ENCODE measurements around the gene MGAT4A.
"Not testable (repeated sequence)": the region's sequence is repeated elsewhere in the genome, so short reads cannot be mapped to it uniquely, and the experiment has no call there.

The MGAT4A gene

DNA sequence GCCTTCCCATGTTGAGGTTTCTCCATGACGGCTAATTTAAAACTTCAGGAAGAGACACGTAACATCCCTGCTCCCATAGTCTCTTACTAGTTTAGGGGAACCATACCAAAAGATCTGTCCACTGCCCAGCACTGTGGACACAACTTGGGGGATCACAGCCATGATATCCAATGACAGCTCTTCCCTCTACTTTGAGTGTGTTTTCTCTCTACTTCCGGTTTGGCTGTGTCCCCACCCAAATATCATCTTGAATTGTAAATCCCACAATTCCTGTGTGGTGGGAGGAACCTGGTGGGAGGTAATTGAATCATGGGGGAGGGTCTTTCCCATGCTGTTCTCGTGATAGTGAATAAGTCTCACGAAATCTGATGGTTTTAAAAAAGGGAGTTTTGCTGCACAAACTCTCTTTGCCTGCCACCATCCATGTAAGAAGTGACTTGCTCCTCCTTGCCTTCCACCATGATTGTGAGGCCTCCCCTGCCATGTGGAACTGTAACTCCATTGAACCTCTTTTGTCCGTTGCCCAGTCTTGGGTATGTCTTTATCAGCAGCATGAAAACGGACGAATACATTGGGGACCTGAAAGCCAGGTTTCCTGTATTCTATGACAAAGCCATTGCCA is 1.6 kb upstream of the MGAT4A start:
- no peak for TF ChIP-seq CTCF (IDR thresholded peaks at IDR 0.05; ENCODE audit: low read depth, low read length, missing control alignments)
- DNase-seq (ENCODE audit: low read depth): no peak
- H3K4me3 ChIP-seq (ENCODE audit: low read depth, low read length): no peak overlapping the region

GRCh38 chr2:98731894-98732349 is 990 bp upstream of the MGAT4A start:
- TF ChIP-seq CTCF (IDR thresholded peaks at IDR 0.05; ENCODE audit: low read depth, low read length, missing control alignments): no peak
- no peak for DNase-seq (ENCODE audit: low read depth)
- H3K4me3 ChIP-seq (ENCODE audit: low read depth, low read length): peak overlapping the region; percentile 78

GRCh38 chr2:98730707-98731040 is 258 bp downstream of the MGAT4A start:
- DNase-seq (ENCODE audit: low read depth): no peak
- TF ChIP-seq CTCF (IDR thresholded peaks at IDR 0.05; ENCODE audit: low read depth, low read length, missing control alignments): peak; percentile 26
- peak overlapping the region; percentile 59 for H3K4me3 ChIP-seq (ENCODE audit: low read depth, low read length)

DNA sequence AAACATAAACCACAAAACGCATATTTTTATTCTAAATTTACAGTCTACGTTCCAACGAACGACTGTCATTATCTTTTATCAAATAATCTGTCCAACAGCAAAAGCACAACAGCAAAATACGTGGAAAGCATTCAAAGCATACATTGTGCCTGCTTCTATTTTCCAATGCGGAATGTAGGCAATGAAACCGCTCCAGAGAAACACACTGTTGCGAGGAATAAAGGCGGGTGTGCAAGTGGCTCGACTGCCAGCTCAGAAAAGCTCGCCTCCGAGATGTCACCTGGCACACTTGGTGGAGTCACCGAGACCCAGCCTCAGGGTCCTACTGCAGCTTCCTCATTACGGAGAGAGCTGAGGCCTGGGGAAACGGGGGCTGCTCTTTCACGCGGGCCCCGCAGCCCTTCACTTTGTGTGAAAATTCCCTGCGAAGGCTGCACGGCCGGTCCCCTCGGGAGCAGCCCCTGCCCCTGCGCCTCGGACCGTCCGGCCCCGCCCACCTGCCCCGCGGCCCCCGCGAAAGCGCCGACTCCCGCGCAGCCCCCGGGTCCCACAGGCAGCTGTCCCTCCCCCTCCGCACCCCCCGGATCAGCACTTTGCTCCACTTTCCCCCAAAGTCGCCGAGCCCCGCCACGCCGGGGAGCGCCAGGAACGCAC is 752 bp downstream of the MGAT4A start:
- no peak for DNase-seq (ENCODE audit: low read depth)
- peak overlapping the region; percentile 59 for H3K4me3 ChIP-seq (ENCODE audit: low read depth, low read length)
- TF ChIP-seq CTCF (IDR thresholded peaks at IDR 0.05; ENCODE audit: low read depth, low read length, missing control alignments): no peak

GRCh38 chr2:98729652-98730051 is 1.3 kb downstream of the MGAT4A start:
- TF ChIP-seq CTCF (IDR thresholded peaks at IDR 0.05; ENCODE audit: low read depth, low read length, missing control alignments): no peak
- DNase-seq (ENCODE audit: low read depth): no peak
- peak overlapping the region; percentile 59 for H3K4me3 ChIP-seq (ENCODE audit: low read depth, low read length)

- H3K4me3 ChIP-seq (ENCODE audit: low read depth, low read length); DNase-seq (ENCODE audit: low read depth): not testable (repeated sequence)
Observed at GRCh38 chr2:98728088-98728718, 2.7 kb downstream of the MGAT4A start.

DNA sequence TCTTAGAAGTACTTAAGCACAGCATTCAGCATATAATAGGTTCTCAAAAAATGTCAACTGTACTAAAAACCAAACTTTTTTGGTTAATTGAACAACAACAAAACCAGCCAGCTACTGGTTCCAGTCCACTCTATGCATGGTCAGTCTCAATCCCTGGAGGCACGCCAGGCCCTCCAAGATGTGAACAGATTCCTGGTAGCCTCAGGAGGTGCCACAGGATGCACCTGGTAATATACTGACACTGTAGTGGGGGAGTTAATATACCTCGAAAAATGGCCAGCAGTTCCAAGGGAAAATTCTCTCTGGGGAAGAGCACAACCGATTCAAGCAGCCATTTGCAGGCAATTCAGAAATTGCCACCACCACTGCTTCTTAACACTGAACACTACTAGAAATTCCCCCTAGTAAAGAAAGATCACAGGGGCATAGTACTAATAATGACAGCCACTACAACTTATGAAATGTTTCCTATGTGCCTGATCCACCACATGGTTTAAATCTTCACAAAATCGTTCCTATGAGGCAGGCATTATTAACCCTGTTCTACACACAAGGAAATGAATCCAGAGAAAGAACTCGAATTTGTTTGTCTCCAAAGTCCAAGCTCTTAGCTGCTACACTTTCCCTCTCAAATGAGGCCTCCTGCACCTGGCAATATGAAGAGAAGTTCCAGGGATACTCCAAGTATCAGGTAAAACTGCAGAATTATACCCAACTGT is 3.4 kb downstream of the MGAT4A start:
- no peak overlapping the region for H3K4me3 ChIP-seq (ENCODE audit: low read depth, low read length)
- no peak for TF ChIP-seq CTCF (IDR thresholded peaks at IDR 0.05; ENCODE audit: low read depth, low read length, missing control alignments)
- DNase-seq (ENCODE audit: low read depth): no peak
